GM19023 (cell line): ENCODE data around the gene CHIC2.
"Not testable (repeated sequence)": the region's sequence is repeated elsewhere in the genome, so short reads cannot be mapped to it uniquely, and the experiment has no call there.

ENCODE experiments used
- ATAC-seq: cut with Tn5 transposase; IDR thresholded peaks from one replicate; pipeline ENCODE4 v1.9.1; 2021; ENCODE audit warnings: mild to moderate bottlenecking, moderate library complexity; ENCODE audit not compliant: unreplicated experiment

Gene CHIC2

GRCh38 chr4:54061873-54062272 is 2.5 kb downstream of the CHIC2 start:
- ATAC-seq: no peak

GRCh38 chr4:54061067-54061466 is 3.3 kb downstream of the CHIC2 start:
- ATAC-seq: no peak

DNA sequence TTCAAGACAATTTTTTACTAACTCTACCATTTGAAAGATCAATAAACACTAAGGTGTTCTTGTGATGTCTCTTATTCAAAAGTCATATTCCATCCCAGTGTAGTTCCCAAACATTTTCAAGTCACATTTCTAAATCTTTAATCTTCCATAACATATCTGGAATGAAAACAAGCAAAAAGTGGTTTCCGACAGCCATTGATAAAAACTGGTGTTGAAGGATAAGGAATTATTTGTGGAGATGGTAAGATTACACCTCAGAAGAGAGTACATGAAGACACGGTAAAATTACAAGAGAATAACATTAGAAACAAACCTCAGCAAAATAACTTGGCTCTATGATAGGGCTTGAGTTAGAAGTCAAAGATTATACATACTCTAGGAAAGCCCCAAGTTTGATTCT is 4.3 kb downstream of the CHIC2 start:
- no peak for ATAC-seq

- ATAC-seq: no peak
These were observed 6.2 kb downstream of the CHIC2 start for GRCh38 chr4:54058171-54058570.

GRCh38 chr4:54056360-54056759 is 8.0 kb downstream of the CHIC2 start:
- ATAC-seq: no peak

DNA sequence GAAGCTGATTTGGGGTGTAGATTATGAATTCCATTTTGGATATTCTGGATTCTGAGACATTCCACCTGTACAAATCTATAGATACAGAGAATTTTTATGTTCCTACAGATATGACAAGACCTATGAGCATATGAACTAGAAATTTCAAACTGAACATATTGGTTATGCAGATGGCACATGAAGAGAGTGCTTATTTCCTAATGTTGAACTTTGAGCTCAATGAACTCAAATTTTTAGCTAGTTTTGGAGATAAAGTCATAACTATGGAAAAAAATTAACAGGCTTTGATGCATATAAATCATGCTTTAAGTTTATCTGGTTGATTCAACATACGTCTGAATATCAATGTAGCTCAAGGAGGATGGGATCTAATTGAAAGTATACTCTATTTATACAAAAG is 8.9 kb downstream of the CHIC2 start:
- no peak for ATAC-seq

DNA sequence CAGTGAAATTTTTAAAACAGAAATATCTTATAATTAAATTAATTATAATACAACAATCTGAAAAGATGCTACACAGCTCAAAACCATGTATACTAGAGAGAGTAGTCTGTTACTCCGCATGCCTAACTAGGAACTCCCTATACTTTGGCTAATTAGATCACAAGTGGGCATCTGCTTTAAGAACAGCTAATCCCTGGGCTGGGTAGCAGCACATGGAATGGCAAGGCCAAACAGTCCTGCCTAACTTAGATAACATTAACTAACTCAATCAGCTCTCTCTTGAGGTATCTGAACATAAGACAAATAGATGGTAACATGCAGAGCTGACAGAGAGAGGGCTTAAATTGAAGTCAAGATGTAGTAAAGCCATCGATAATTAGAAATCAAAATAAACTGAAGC is 9.9 kb downstream of the CHIC2 start:
- no peak for ATAC-seq

- not testable (repeated sequence) for ATAC-seq
These were observed 11.1 kb downstream of the CHIC2 start for GRCh38 chr4:54053322-54053721.

DNA sequence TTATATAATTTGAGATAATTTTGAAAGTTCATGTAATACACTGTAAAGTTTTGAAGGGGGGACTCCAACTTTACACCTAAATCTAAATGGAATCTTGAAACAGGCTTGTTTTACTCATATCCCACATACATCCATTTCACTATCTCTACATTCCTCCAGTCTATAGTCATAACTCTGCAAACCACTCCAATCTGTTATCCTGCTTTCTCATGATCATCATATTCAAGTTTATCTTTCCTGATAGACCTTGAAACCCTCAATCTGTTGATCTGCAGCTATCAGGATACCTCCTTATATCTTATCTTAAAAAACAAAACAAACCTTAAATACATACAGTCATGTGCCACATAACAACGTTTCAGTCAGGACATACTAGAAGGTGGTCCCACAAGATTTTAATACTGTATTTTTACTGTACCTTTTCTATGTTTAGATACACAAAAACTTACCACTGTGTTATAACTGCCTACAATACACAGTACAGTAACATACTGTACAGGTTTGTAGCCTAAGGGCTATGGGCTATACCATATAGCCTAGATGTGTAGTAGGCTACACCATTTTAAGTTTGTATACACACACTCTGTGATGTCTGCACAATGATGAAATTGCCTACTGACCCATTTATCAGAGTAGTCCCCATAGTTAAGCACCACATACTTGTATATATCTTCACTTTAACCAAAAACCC is 14.0 kb downstream of the CHIC2 start:
- ATAC-seq: no peak

DNA sequence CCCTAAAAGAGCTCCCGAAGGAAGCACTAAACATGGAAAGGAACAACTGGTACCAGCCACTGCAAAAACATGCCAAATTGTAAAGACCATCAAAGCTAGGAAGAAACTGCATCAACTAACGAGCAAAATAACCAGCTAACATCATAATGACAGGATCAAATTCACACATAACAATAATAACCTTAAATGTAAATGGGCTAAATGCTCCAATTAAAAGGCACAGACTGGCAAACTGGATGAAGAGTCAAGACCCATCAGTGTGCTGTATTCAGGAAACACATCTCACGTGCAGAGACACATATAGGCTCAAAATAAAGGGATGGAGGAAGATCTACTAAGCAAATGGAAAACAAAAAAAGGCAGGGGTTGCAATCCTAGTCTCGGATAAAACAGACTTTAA is 20.8 kb downstream of the CHIC2 start:
- not testable (repeated sequence) for ATAC-seq

GRCh38 chr4:54041933-54042332 is 22.5 kb downstream of the CHIC2 start:
- no peak for ATAC-seq

DNA sequence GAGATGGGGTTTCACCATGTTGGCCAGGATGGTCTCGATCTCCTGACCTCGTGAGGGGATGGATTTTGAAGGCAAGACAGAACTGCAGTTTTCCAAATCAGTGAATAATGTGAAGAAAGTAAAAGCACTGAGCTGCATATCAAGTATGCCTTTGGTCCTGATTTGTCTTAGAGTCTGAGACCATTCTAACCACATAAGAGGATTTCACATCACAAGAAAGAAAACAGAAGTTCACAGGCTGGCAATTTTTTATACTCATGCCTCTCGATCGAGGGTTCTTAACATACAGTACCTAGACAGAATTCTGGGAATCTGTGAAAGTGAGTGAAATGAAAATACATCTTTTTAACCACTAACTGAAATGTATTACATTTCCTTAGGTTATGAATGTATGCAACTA is 23.3 kb downstream of the CHIC2 start:
- no peak for ATAC-seq

DNA sequence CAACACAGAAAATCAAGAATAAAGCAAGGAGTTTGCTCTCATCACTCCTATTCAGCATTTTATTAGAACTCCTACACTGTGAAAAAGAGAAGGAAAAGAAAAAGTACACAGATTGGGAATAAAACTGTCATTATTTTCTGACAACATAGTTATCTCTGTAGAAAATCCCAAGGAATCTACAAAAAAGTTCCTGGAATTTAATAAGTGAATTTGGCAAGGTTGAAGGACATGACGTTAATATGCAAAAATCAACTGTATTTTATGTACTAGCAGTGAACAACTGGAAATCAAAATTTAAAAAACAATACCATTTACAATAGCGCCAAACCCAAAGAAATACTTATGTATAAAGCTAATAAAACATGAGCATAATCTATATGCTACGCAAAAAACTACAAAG is 26.3 kb downstream of the CHIC2 start:
- ATAC-seq: no peak

DNA sequence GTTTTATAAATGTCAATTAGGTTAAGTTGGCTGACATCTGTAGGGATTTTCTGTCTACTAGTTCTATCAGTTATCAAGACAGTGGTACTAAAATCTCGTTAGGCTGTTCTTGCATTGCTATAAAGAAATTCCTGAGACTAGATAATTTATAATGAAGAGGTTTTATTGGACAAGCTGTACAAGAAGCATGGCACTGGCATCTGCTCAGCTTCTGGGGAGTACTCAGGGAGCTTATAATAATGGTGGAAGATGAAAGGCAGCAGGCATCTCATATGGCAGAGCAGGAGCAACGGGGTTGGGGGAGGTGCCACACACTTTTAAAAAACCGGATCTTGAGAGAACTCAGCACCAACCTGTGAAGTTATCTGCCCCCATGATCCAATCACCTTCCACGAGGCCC is 28.2 kb downstream of the CHIC2 start:
- ATAC-seq: no peak

DNA sequence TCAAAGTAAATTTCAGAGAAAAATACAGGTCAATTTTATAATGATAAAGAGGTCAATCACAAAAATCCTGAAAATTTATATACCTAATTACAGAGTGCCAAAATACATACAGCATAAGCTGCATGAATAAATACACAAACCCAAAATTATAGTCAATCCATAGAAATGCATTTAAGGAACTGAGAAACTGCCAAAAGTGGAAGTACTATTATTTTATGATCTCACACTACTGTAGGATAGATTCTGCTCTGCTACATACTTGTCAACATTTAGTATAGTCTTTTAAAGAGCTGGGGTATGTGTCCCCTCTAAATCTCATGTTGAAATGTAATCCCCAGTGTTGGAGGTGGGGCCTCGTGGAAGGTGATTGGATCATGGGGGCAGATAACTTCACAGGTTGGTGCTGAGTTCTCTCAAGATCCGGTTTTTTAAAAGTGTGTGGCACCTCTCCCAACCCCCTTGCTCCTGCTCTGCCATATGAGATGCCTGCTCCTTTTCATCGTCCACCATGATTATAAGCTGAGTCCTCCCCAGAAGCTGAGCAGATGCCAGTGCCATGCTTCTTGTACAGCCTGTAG is 31.8 kb downstream of the CHIC2 start:
- no peak for ATAC-seq

- no peak for ATAC-seq
These were observed 37.1 kb downstream of the CHIC2 start for GRCh38 chr4:54027311-54027710.

DNA sequence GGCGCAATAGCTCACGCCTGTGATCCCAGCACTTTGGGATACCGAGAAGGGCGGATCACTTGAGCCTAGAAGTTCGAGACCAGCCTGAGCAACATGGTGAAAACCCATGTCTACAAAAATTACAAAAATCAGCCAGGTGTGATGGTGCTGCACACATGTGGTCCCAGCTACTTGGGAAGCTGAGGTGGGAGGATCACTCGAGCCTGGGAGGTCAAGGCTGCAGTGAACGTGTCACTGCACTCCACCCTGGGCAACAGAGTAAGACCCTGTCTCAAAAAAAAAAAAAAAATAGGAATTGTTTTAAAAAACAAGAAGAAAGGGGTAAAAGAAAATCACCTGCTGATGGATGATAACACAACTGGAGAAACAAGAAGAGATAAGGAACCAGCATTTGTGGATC is 38.8 kb downstream of the CHIC2 start:
- no peak for ATAC-seq

DNA sequence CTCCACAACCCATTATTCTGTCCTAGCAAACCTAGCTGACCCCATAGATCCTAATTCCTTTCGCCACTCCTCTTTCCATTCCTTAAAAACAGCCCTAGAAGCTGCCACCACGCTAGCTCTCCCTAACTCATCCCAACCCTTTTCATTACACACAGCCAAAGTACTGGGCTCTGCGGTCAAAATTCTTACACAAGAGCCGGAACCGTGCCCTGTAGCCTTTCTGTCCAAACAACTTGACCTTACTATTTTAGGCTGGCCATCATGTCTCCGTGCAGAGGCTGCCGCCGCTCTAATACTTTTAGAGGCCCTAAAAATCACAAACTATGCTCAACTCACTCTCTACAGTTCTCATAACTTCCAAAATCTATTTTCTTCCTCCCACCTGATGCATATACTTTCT is 41.4 kb downstream of the CHIC2 start:
- ATAC-seq: not testable (repeated sequence)

DNA sequence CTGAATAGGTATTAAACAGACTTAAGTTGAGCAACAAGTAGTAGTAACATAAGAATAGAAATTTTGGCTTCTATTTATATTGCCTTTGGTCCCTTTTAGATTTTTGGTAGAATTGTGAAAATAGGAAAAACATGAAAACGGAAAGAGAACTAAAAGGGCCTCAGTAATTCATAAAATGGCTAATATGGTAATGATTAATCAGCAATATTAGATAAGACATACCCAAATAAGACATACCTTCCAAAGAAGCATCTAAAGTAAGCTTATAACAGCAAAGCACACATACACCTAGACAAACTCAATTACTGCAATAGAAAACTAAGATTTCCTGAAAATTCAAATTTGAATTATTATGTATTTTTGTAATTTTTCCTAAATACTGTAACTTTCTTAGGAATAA is 46.4 kb downstream of the CHIC2 start:
- no peak for ATAC-seq

GRCh38 chr4:54017308-54017707 is 47.1 kb downstream of the CHIC2 start:
- no peak for ATAC-seq

DNA sequence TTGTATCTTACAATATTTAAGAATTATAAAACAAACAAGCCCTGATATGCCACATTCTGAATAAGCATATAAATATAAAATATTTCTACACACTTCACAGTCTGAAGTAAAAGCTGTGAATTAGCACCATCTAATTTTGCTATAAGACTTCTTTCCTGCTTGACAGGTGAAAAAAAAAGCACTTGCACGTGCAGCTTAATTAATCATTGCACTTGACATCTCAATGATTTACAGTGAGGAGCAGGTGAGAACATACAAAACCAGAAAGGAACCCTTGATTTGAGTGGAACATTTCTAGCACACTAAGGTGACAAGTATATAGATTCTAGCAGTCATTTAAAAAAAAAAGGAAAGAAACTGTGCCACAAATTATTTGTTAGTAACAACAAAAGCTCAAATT is 47.9 kb downstream of the CHIC2 start:
- ATAC-seq: no peak

GRCh38 chr4:54015423-54016030 is 48.9 kb downstream of the CHIC2 start:
- ATAC-seq: no peak
